Epithelial cell of esophagus (primary cell): ENCODE measurements around the gene SH3RF1.

Experiments
- DNase-seq: peaks from one replicate; pipeline ENCODE4 v3.0.0; 2010; ENCODE audit warnings: low read depth
- H3K4me3 ChIP-seq: 2 replicates; pipeline ENCODE4 v1.5.1; 2011; ENCODE audit warnings: mild to moderate bottlenecking, low read length, control low read depth
- TF ChIP-seq, protein P1 (sequence below): IDR thresholded peaks from 2 replicates; pipeline ENCODE4 v1.5.1; 2011; ENCODE audit warnings: low read depth, mild to moderate bottlenecking, low read length, control low read depth, inconsistent platforms; ENCODE audit not compliant: insufficient read depth; ENCODE audit errors: missing control alignments

SH3RF1 gene

DNA sequence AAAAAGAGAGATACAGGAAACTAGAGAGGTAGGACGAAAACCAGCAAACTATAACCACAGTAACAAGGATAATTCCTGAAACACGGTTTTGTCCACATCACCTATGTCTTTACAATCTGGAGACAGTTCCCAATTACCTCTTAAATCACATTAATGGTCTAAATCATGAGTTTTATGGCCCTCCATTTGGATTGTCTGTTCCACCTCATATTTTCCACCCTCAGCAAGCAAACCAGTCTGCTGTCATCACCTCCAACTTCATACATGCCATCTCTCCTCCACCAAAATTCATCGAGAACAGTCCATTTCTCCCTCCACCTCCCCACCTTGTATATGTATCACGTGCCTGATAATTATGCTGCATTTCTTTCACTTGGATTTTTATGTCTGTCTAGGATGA is 107.3 kb downstream of the SH3RF1 start:
- no peak overlapping the region for H3K4me3 ChIP-seq
- TF ChIP-seq, protein P1, sequence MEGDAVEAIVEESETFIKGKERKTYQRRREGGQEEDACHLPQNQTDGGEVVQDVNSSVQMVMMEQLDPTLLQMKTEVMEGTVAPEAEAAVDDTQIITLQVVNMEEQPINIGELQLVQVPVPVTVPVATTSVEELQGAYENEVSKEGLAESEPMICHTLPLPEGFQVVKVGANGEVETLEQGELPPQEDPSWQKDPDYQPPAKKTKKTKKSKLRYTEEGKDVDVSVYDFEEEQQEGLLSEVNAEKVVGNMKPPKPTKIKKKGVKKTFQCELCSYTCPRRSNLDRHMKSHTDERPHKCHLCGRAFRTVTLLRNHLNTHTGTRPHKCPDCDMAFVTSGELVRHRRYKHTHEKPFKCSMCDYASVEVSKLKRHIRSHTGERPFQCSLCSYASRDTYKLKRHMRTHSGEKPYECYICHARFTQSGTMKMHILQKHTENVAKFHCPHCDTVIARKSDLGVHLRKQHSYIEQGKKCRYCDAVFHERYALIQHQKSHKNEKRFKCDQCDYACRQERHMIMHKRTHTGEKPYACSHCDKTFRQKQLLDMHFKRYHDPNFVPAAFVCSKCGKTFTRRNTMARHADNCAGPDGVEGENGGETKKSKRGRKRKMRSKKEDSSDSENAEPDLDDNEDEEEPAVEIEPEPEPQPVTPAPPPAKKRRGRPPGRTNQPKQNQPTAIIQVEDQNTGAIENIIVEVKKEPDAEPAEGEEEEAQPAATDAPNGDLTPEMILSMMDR: no peak
- DNase-seq: no peak

DNA sequence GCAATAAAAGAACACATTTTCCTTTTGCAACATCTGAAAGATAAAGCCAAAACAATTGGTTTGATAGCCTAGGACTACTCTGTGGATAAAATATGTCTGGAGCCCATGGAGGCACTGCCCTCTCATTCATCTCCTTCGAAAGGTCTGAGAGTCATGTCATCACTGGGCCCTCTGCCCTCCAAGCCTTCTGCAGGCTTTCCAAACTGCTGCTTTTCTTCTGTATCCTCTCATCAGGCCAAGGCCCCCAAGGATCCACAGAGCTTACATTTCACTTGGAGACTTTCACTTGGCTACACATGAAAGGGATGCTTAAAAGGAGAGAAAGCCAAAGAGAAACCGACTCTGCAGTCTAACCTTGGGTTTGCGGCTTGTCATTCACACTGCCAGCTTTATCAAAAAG is 109.9 kb downstream of the SH3RF1 start:
- H3K4me3 ChIP-seq: no peak overlapping the region
- TF ChIP-seq, protein P1: no peak
- DNase-seq: no peak

DNA sequence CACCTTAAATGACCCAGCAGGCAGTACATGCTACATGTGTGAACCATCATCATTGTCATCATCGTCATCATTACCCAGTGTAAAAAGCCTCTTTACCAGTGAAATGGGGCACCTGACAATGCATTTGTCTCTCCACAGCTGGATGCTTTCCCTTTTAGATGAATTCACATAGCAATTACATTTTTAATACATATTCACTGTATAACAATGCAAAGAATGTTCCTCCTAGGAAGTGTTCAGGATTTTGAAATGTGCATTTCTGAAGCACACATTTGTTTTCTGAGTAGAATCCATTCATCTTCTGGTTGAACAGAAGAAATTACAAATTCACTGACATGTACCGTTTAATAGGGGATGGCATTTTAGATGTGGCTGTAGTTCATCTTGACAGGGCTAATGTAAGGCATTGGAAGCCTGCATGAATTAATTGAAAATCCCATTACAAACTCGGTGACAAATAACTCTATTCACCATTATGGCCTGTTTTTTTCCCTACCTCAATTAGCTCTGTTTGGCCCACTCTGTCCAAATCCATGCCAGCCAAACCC is 111.1 kb downstream of the SH3RF1 start:
- peak; percentile 27 for DNase-seq
- TF ChIP-seq, protein P1: no peak
- no peak overlapping the region for H3K4me3 ChIP-seq

DNA sequence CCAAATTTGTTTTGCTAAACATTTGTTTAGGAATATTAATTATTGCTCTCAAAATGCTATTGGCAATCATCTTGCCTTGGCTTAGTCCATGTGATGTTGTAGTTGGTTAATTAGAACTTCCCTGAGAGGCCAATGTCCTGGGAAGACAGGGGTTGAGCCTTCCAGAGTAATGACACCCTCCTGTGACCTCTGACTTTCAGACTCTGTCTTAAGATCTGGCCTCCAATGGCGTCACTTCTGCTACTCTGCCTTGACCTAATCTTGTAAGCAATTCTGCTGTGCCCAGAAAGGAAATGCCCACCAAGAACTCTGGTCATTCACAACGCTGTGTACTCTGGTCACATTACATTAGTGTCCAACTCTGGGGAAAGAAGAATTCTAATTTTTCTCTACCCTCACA is 111.9 kb downstream of the SH3RF1 start:
- TF ChIP-seq, protein P1: no peak
- DNase-seq: no peak
- no peak overlapping the region for H3K4me3 ChIP-seq

DNA sequence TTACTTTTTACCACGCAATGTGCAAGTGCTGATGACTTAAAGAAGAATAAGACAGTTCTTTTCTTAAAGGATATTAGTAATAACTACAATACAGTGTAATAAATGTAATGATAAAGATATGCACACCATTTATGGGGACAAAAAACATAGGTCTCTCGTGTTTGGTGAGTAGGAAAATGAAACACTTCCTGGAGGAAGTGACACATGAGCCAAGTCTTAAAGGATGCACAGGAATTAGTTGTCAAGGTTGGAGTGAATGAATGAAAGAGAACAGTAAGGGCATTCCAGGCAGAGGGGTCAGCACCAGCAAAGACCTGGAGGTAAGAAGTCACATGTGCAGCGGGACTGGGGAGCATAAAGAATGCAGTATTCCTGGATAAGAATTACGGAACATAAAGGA is 112.7 kb downstream of the SH3RF1 start:
- DNase-seq: no peak
- H3K4me3 ChIP-seq: no peak overlapping the region
- TF ChIP-seq, protein P1: no peak

DNA sequence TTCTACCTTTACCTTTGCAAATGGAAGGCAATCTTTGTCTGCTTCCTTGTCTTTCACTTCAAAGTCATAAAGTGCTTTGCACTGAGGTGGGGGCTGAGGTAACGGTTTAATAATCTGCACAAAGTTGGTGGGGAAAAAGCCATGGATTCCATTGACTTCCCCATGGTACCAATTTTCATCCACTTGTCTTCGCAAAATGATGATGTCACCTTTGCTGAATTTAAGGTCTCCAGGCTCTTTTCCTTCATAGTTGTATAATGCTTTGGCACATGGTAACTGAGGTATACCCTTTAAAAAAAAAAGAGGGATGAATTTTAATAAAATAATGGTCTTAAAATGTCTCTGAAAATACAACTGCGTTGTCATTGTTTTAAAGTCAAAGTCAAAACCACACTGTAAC is 114.4 kb downstream of the SH3RF1 start:
- DNase-seq: no peak
- TF ChIP-seq, protein P1: no peak
- H3K4me3 ChIP-seq: no peak overlapping the region

DNA sequence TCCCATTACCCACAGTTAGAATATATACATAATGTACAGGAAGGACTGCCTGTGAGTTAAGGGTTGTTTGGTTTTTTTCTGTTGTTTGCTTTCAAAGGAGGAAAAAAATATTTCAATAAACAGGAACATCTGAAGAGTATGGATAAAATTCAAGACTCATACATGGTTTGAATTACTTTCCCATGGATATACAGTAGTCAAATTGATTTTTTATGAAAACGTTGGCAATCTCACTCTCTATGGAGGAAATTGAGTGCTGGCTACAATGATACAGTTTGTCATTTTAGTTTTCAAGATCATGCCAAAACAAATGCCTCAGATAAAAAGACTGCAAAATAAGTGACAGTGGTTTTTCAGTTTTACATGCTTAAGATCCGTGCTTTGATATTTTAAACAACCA is 116.6 kb downstream of the SH3RF1 start:
- no peak overlapping the region for H3K4me3 ChIP-seq
- TF ChIP-seq, protein P1: no peak
- DNase-seq: no peak
